ENCODE measurements around the gene GINS2.

GRCh38 chr16:85731179-85731578, 42.4 kb upstream of the GINS2 start:
- TF ChIP-seq CTCF (IDR thresholded peaks at IDR 0.05) (no peak), POLR2A (IDR thresholded peaks at IDR 0.05) (no peak)
